Activated CD4-positive, alpha-beta T cell treated with anti-CD3 and anti-CD28 coated beads for 24 hours (primary cell): ENCODE measurements around the gene SEMA6B.
"Not testable (repeated sequence)": the region's sequence is repeated elsewhere in the genome, so short reads cannot be mapped to it uniquely, and the experiment has no call there.

ENCODE experiments used
- DNase-seq, 2 donors: peaks; one replicate each; pipeline ENCODE4 v3.0.0-alpha.2; 2020; ENCODE audit warnings: low read depth in 2 of 2

Gene SEMA6B

GRCh38 chr19:4547303-4548237, 11.9 kb downstream of the SEMA6B start:
- DNase-seq: no peak

GRCh38 chr19:4543842-4544647, 15.4 kb downstream of the SEMA6B start:
- DNase-seq: no peak

DNA sequence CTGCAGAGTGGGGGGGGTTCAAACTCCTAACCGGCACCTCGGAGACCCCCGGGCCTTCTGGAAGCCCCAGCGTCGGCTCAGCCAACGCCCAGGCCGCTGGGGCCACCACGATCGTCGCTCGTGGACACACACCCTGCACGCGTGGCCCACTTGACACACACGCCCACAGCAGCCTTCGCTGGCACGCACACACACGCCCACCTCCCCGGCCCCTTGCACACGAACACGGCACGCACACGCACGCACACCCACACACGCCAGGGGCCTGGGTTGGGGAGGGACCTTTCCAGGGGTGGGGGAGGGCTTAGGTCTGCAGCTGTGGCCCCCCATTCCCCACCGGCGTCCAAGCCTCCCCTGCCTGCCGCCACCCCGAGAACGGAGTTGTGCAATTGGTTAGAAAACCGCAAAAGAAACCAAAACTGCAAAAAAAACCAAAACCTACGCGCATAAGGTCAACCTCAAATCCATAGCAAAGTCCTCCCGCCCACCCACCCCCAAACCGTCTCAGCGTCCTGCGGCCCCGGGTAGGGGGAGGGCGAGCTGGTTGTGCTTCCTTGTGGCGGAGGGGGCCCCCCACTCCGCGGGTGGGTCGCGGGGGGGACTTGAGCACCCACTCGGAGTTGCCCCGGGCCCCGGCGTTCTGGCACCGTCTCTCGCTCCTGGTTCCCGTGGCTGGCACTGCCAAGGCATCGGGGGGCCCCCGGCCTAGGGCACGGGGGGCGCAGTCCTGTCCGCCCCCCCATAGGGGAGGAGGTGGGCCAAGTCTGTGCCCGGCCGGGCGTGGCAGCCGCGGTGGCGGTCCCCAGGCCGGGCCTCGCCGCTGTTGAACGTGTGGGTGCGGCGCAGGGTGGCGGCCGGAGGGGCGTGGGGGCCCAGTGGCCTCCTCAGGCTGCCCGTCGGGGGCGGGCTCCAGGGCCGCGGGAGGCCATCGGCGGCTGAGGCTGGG, 16.3 kb downstream of the SEMA6B start:
- no peak for DNase-seq

GRCh38 chr19:4541806-4542145, 17.7 kb downstream of the SEMA6B start:
- not testable (repeated sequence) for DNase-seq

GRCh38 chr19:4541114-4541805, 18.2 kb downstream of the SEMA6B start:
- no peak for DNase-seq

- no peak for DNase-seq
These were observed 19.5 kb downstream of the SEMA6B start, which contains the start of gene LRG1 for GRCh38 chr19:4539693-4540581. TSS of gene LRG1 (minus strand) at chr19:4540036. CDS start at chr19:4540013, 23 bp downstream.

DNA sequence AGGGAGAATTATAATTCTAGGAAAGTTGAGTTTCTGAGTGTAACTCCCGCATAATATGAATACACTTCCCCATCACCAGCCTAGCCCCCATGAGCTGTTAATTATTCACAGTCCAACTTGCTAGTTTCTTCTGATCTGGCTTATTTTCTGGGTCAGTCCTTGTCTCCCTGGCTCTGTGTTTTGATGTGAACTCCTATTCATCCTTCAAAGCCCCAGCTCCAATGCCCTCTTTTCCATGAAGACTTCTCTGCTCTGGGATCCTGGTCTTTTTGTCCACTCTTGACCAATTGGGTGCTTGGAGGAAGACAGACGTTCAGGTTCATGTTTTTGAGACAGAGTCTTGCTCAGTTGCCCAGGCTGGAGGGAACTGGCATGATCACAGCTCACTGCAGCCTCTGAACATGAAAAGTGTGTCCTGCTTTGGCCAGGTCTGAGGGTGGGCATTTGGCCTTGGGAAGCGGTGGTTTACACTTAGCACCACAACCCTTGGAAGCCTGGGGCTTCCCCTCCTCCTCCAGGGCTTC, 20.3 kb downstream of the SEMA6B start:
- DNase-seq: no peak

GRCh38 chr19:4538601-4538954, 20.9 kb downstream of the SEMA6B start:
- DNase-seq: no peak

DNA sequence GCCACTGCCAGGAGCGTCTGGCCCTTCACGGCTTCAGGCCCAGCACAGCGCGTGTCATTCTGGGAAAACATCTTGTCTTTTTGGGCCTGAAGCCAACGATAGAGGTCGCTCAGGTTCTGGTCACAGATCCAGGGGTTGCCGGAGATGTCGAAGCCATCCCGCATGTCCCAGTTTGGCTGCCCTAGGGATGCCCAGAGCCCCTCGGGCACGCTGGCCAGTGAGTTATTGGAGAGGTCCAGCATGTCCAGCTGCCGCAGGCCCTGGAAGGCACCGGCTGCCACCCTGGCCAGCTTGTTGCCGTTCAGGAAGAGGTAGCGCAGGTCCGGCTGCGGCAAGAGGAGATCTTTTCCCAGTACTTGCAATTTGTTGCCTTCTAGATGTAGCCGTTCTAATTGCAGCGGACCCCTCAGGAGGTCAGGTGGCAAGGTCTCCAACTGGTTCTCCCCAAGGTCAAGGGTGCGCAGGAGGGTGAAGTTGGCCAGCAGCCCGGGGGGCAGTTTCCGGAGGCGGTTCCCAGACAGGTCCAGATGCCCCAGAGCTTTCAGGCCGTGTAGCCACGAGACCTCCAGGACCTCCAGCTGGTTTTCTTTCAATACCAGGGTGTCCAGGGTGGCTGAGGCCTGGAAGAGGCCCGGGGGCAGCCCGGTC, 21.4 kb downstream of the SEMA6B start:
- DNase-seq: no peak

DNA sequence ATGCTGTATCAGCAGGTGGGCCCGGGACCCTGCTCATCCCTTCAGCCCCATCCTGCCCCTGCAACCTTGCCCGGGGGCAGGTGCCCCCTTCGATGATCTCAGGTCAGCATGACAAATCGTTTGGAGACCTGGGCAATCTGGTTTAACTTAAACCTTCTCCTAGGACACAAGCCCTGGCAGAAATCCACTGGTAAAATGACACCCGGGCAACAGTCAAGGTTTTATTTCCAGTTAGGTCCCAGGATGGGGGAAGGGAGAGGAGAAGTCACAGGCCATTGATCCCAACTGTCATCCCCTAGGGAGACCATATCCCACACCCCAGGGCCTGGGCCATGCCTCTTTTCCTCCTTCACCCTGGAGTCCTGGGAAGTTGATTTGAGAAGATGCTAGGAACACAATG, 22.7 kb downstream of the SEMA6B start:
- no peak for DNase-seq

GRCh38 chr19:4534836-4535658, 24.4 kb downstream of the SEMA6B start, which contains the start of gene PLIN5:
TSS of gene PLIN5 (minus strand) at chr19:4535224. CDS start at chr19:4534074, 1,150 bp downstream.
- DNase-seq: peak in 1 of 2 donors; percentile 22

DNA sequence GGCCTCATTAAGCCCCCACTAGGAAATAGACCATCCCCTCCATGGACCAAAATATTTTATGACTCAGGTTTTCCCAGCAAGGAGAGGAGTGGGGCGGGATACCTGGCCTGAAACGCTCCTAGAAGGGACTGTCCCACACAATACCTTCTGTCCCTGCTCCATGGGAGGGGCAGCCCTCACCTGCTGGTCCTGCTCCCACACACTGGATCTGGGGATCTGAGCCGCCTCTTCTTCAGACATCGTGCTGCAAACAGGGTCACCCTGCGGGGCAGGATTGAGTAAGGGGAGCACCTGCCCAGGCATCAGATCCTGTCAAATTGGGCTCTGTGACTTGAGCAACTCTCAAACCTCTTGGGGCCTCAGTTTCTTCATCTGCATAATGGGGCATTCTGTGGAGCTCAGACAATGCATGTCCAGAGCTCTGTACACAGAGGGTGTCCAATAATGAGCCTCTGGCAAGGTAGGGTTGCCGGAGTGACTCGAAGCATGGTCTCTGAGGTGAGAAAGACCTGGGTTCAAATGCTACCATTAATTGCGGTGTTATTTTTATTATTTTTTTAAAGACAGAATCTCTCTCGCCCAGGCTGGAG, 25.6 kb downstream of the SEMA6B start:
- no peak for DNase-seq

DNA sequence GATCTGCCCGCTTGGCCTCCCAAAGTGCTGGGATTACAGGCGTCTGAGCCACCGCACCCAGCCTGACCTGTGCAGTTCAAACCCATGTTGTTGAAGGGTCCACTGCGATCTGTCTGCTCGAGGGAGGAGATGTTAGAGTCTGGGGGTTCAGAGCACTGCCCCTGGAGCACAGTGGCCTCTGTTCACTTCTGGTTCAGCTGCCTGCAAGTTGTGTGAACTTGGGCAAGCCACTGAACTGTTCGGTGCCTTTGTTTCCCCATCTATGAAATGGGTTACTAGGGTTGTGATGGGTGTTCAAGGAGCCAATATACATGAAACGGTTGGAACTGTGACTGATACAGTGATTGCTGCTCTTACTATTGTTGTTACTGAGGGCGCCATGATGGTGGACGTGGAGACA, 26.1 kb downstream of the SEMA6B start:
- DNase-seq: no peak

DNA sequence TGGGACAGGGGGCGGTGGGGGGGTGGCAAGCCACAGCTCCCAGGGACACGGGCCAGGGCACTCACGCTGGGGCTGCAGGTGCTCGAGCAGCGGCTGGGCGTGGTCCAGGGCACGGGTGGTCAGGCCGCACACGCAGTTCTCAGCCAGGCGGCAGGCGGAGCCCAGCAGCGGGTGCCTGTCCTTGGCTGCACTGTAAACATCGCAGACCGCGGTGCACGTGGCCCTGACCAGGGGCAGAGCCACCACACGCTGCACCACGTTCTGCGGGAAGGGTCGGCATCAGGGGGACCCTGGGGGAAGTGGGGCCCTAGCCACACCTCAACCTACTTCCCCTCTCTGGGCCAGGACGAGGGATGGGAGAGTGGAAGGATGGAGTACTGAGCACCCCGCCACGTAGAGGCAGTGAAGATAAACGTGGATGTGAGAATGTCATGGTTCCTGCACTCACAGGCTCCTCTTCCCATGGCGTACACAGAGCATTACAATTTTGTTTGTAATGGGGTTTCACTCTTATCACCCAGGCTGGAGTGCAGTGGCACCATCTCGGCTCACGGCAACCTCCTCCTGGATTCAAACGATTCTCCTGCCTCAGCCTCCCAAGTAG, 27.8 kb downstream of the SEMA6B start:
- DNase-seq: no peak

- no peak for DNase-seq
These were observed 29.5 kb downstream of the SEMA6B start for GRCh38 chr19:4529924-4530522.

DNA sequence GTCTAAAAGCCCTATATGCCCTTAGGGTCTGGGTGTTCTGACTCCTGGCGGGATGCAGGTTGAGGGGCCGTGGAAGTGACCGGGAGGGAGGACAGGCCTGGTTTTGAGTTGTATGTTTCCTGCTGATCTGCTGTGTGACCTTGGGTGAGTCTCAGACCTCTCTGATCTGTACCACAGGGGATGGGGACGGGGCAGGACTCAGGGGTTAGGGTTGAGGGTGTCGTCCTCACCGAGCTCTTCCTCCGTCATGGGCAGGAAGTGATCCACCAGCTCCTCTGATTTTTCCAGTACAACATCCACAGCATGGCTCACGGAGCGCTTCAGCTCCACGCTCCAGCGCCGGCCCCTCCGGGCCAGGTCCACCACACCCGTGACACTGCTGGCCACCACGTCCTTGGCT, 30.6 kb downstream of the SEMA6B start:
- DNase-seq: no peak

- DNase-seq: not testable (repeated sequence)
These were observed 32.1 kb downstream of the SEMA6B start for GRCh38 chr19:4527377-4527776.
